ENCODE results near the gene TEX22. TPM values are rescaled to one million over a fixed set of nuclear protein-coding genes. Genes with fewer than 3 reads are reported as not detected.

Gene TEX22
- total and polyA plus RNA-seq, 7 donors: 0.10 to 0.75 (median 0.34) TPM; not detected in 2

DNA sequence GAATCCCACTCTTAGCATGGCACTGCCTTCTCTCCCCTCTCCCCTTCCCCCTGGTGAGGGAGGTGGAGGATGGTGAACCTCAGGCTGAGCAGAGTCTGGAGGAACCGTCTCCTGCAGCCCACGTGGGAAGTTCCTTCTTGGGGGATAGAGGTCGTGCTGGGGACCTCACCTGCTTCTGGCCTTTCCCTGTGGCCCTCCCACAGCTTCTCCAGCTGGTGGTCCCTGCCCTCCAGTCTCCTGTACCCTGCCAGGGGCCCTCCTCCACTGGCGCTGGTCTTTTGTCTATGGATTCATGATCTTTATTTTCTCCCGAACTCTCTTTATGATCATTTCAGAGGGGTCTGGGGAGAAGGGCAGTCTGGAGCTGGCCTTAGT lies 12.3 kb downstream of the TEX22 start:
- Histone ChIP-seq H3K27me3 (ENCODE audit: insufficient read depth in 3 of 3, low read length in 2 of 3) (peaks cover 0 to 2% (median 0%) of the 10 kb centered on the region in 3 donors), H3K4me1 (peaks cover 6% of the 10 kb centered on the region), H3K27ac (no peak overlapping the region), H3K9me3 (no peaks in the 10 kb centered on the region), H3K36me3 (ENCODE audit: insufficient read depth in 1 of 2, low read depth in 1 of 2) (no peaks in the 10 kb centered on the region), H3K4me3 (peak overlapping the region; percentile 59)
- DNase-seq (no peak), ATAC-seq (no peak)
- 52 to 67% (median 66%) methylated on average over 5 of the region's 5 CpGs for WGBS, 3 donors
- intact Hi-C loops (cut with DNase I): no loop called here
- TF ChIP-seq, protein P1, sequence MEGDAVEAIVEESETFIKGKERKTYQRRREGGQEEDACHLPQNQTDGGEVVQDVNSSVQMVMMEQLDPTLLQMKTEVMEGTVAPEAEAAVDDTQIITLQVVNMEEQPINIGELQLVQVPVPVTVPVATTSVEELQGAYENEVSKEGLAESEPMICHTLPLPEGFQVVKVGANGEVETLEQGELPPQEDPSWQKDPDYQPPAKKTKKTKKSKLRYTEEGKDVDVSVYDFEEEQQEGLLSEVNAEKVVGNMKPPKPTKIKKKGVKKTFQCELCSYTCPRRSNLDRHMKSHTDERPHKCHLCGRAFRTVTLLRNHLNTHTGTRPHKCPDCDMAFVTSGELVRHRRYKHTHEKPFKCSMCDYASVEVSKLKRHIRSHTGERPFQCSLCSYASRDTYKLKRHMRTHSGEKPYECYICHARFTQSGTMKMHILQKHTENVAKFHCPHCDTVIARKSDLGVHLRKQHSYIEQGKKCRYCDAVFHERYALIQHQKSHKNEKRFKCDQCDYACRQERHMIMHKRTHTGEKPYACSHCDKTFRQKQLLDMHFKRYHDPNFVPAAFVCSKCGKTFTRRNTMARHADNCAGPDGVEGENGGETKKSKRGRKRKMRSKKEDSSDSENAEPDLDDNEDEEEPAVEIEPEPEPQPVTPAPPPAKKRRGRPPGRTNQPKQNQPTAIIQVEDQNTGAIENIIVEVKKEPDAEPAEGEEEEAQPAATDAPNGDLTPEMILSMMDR (IDR thresholded peaks at IDR 0.05): no peak

DNA sequence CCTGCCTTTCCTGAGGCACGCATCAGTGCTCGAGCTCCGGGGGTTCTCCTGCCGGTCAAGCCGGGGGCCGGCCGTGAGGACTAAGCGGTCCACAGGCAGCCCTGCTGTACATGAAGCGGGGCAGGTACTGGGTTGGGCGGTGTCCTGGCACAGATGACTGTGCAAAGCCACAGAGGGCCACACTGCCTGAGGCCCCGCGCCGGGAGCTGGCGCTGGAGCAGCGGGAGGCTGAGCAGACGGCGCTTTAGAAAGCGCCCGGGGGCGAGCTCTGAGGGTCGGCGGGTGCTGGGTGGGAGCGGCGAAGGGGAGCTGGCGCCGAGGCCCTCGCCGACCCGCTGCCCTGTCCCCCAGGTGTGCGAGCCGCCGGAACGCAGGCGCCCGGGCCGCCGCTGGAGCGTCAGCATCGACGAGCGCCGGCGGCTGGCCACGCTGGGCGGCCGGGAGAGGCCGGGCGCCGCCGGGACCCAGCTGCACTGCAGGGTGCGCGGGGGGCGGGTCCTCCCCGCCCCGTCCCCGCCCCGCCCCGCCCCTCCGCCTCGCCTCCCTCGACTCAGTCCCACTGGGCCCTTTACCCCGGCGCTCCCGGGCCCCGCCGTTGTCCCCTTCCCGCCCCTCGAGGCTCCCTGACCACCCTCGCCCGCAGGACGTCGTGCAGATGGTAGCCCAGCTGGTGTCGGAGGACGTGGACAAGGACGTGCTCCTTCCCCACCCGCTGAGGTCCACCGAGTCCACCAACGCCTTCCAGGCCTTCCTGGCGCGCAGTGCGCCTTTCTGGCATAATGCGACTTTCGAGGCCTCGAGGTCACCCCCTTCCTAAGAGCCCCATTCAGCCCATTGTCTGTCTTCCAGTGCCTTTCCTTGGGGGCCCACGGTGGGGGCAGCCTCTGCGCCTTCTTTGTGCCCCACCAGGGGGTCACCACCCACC lies 12.9 kb downstream of the TEX22 start:
- Histone ChIP-seq H3K4me3 (peak overlapping the region; percentile 59), H3K4me1 (peaks cover 11% of the 10 kb centered on the region), H3K36me3 (ENCODE audit: insufficient read depth in 1 of 2, low read depth in 1 of 2) (no peaks in the 10 kb centered on the region), H3K9me3 (no peaks in the 10 kb centered on the region), H3K27me3 (ENCODE audit: insufficient read depth in 3 of 3, low read length in 2 of 3) (peaks cover 0 to 2% (median 0%) of the 10 kb centered on the region in 3 donors), H3K27ac (no peak overlapping the region)
- DNase-seq: peak in 1 of 2 donors; percentile 55
- TF ChIP-seq, protein P1 (IDR thresholded peaks at IDR 0.05): no peak
- intact Hi-C loops (cut with DNase I): no loop called here
- ATAC-seq: peak; percentile 33 to 56 (median 40)
- WGBS, 3 donors: 7 to 18% (median 8%) methylated on average over 46 to 86 of the region's 86 CpGs

DNA sequence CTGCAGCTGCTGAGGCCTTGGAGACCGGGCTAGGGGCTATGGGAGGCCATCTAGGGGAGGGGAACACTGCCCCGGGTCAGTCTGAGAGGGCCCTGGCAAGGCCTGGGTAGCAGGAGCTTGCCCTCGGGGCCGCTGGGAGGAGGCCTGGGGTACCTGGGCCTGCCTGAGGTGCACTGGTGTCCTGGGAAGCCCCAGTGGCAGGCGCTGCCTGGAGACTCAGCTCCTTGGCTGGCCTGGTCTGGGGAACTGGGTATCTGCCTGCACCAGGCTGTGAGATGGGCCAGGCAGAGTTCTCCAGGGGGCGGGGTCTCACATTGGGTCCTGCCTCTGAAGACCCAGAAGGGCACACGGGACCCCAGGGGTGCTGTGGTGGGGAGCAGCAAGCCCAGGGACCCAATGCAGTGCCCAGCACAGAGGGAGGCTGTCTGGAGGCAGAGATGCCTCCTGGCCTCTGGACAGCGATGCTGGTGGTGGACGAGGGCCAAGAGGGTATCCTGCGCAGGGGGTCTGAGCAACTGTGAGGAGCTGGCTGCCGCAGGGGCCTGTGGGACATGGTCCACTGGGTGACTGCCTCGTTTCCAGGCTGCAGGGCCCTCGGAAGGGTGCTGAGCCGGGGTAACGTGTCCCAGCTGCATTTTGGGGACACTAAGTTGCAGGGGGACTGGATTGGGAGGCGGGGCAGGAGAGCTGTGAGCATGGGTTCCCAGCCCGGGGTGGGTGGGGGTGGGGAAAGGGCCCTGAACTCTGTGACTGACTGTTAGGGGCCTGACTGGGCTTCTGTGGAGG lies 13.8 kb downstream of the TEX22 start:
- intact Hi-C loops (cut with DNase I): no loop called here
- H3K9me3 ChIP-seq: no peaks in the 10 kb centered on the region
- 72 to 82% (median 73%) methylated on average over 17 of the region's 17 CpGs for WGBS, 3 donors
- TF ChIP-seq, protein P1 (IDR thresholded peaks at IDR 0.05): no peak
- H3K27ac ChIP-seq: no peak overlapping the region
- ATAC-seq (no peak), DNase-seq (peak in 1 of 2 donors; percentile 49)
- peaks cover 15% of the 10 kb centered on the region for H3K4me1 ChIP-seq
- H3K4me3 ChIP-seq: no peak overlapping the region
- H3K27me3 ChIP-seq (ENCODE audit: insufficient read depth in 3 of 3, low read length in 2 of 3): peaks cover 0 to 2% (median 0%) of the 10 kb centered on the region in 3 donors
- no peaks in the 10 kb centered on the region for H3K36me3 ChIP-seq (ENCODE audit: insufficient read depth in 1 of 2, low read depth in 1 of 2)

DNA sequence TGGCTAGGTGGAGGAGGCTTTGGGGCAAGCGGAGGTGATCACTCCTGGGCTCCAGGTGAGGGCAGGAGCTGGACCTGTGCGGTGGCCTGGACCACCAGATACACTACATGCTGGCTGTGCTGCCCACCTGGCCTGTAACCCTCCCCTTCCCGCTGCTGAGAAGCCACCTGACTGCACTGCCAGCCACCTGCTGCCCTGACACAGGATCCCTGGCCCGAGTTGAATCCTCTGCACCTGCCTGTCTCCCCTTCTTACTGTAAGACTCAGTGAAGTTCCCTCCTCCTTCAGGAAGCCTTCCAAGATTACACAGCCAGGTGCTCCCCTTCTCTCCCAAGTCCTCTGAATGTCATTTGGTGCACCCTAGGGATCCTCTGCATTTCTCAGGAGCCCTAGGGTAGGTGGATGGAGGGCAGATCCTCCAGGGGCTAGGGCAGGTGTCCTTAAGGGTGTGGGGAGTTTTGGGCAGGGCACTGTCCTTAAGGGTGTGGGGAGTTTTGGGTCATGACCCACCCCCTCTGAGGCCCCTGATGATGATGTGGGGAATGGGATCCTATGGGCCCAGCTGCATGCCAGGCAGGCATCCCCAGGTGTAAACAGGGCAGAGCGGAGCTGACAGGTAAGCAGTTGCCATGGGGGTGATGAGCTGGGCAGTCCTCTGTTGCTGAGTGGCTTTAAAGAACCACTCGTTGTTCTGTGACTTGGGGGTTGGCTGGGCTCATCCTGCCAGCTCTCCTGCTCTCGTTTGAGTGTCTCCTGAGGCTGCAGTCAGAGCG lies 14.6 kb downstream of the TEX22 start:
- intact Hi-C loops (cut with DNase I): no loop called here
- no peak overlapping the region for H3K27ac ChIP-seq
- H3K4me3 ChIP-seq: no peak overlapping the region
- DNase-seq (no peak), ATAC-seq (no peak)
- peaks cover 15% of the 10 kb centered on the region for H3K4me1 ChIP-seq
- no peaks in the 10 kb centered on the region for H3K36me3 ChIP-seq (ENCODE audit: insufficient read depth in 1 of 2, low read depth in 1 of 2)
- no peaks in the 10 kb centered on the region for H3K9me3 ChIP-seq
- 57 to 62% (median 60%) methylated on average over 6 to 8 of the region's 8 CpGs for WGBS, 3 donors
- H3K27me3 ChIP-seq (ENCODE audit: insufficient read depth in 3 of 3, low read length in 2 of 3): peaks cover 0 to 2% (median 0%) of the 10 kb centered on the region in 3 donors
- TF ChIP-seq, protein P1 (IDR thresholded peaks at IDR 0.05): no peak

Measured in psoas muscle (tissue), 8 donors.